K562 (cell line): ENCODE measurements around the gene SEC14L1.

Experiments used
- NR1H2 ChIP-seq: sonication (generic); formaldehyde crosslinking; IDR thresholded peaks from 2 replicates; pipeline ENCODE4 v1.4.0; 2020; ENCODE audit warnings: mild to moderate bottlenecking, missing genetic modification reagents
- POLR2AphosphoS5 ChIP-seq: IDR thresholded peaks from 2 replicates; pipeline ENCODE4 v1.6.1; 2011; ENCODE audit warnings: mild to moderate bottlenecking, low read depth, low read length, moderate library complexity; ENCODE audit not compliant: control insufficient read depth, insufficient read depth
- SIN3A ChIP-seq, 2 experiments: fragments of 150-350 bp in 1 of 2; IDR thresholded peaks; 2 replicates each; pipeline ENCODE4 v1.6.1; 2011 to 2016; ENCODE audit warnings: borderline replicate concordance in 2 of 2, low read depth in 2 of 2, low read length in 2 of 2, mild to moderate bottlenecking in 2 of 2, moderate library complexity in 2 of 2; ENCODE audit not compliant: control insufficient read depth in 1 of 2
- TFAM ChIP-seq: fragments of 250-450 bp; sonication (Bioruptor Pico); conservative IDR thresholded peaks from 2 replicates; pipeline ENCODE4 v1.5.0; 2021; ENCODE audit warnings: mild to moderate bottlenecking, moderate library complexity
- TF ChIP-seq, protein P1 (sequence below), 3 experiments: IDR thresholded peaks in 2 of 3; conservative IDR thresholded peaks in 1 of 3; 2 replicates each; pipeline ENCODE4 v1.5.1; 2011 to 2012; ENCODE audit warnings: low read length in 3 of 3, mild to moderate bottlenecking in 3 of 3, control low read depth in 2 of 3, improper control_type of control experiment in 1 of 3, inconsistent platforms in 1 of 3, low read depth in 1 of 3, mixed read lengths in 1 of 3, moderate library complexity in 1 of 3; ENCODE audit not compliant: insufficient read depth in 2 of 3

DNA sequence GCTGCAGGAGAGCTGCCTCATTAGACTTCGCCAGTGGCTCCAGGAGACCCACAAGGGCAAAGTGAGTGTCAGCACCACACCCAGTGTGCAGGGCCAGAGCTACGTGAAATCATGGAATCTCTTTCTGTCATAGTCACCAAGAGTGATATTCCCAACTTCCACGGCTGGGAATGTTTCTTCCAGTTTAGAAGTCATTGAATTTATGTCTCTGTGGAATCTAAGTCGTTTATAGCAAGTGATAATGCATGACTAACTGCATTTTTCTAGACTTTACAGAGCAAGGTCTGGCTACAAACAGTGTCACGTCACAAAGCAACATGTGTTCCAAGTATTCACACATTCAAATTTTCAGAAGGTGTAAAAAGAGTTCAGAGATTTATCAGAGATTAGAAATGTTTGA lies 55.5 kb downstream of the SEC14L1 start:
- TF ChIP-seq POLR2AphosphoS5 (no peak), SIN3A (IDR thresholded peaks at IDR 0.05; ENCODE audit: borderline replicate concordance in 2 of 2, control insufficient read depth in 1 of 2, low read depth in 2 of 2, low read length in 2 of 2) (no peak), NR1H2 (no peak), TFAM (CRISPR knock-in tag) (no peak)
- TF ChIP-seq, protein P1, sequence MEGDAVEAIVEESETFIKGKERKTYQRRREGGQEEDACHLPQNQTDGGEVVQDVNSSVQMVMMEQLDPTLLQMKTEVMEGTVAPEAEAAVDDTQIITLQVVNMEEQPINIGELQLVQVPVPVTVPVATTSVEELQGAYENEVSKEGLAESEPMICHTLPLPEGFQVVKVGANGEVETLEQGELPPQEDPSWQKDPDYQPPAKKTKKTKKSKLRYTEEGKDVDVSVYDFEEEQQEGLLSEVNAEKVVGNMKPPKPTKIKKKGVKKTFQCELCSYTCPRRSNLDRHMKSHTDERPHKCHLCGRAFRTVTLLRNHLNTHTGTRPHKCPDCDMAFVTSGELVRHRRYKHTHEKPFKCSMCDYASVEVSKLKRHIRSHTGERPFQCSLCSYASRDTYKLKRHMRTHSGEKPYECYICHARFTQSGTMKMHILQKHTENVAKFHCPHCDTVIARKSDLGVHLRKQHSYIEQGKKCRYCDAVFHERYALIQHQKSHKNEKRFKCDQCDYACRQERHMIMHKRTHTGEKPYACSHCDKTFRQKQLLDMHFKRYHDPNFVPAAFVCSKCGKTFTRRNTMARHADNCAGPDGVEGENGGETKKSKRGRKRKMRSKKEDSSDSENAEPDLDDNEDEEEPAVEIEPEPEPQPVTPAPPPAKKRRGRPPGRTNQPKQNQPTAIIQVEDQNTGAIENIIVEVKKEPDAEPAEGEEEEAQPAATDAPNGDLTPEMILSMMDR (IDR thresholded peaks at IDR 0.05 in 2 of 3, conservative IDR thresholded peaks at IDR 0.05 in 1 of 3; ENCODE audit: insufficient read depth in 2 of 3, low read depth in 1 of 3, low read length in 3 of 3), result no peak
